A673 (cell line): ENCODE measurements around the gene PLAC8. TPM values are rescaled to one million over a fixed set of nuclear protein-coding genes. Genes with fewer than 3 reads are reported as not detected.

Experiments used
- Bru-seq: library from RNA; stranded (reverse); fragments of 400-500 nt; gene quantifications from one replicate; lab custom pipeline; 2021; lab: Mats Ljungman, UMichigan
- BruChase-seq, 2 experiments: library from RNA; stranded (reverse); fragments of 400-500 nt; gene quantifications; one replicate each; lab custom pipeline; 2021; lab: Mats Ljungman, UMichigan
- BruUV-seq: library from RNA; stranded (reverse); fragments of 400-500 nt; replicated peaks from 2 replicates; lab custom pipeline; 2021; lab: Mats Ljungman, UMichigan
- CTCF ChIA-PET: fragments of 300-600 bp; sonication (Branson Sonifier 250); formaldehyde crosslinking; loops from one replicate; lab custom pipeline; 2022; ENCODE audit warnings: antibody characterized with exemption; lab: Charles Lee
- POLR2A ChIA-PET: fragments of 300-600 bp; sonication (Branson Sonifier 250); formaldehyde crosslinking; loops from one replicate; lab custom pipeline; 2022; ENCODE audit warnings: antibody characterized with exemption; ENCODE audit not compliant: low non-redundant PET; lab: Charles Lee
- DNase-seq: peaks from one replicate; pipeline ENCODE4 v3.0.0-alpha.2; 2015; ENCODE audit warnings: low spot score
- H3K27ac ChIP-seq: fragments of 200-600 bp; sonication (generic); 2 replicates; pipeline ENCODE4 v1.5.1; 2016; ENCODE audit warnings: mixed run types, low read depth, mild to moderate bottlenecking, mixed read lengths, antibody characterized with exemption, low read length; ENCODE audit not compliant: poor library complexity, severe bottlenecking
- H3K27me3 ChIP-seq: fragments of 200-600 bp; sonication (generic); replicated peaks from 2 replicates; pipeline ENCODE4 v1.6.1; 2017; ENCODE audit warnings: mixed run types, low read depth, mild to moderate bottlenecking, mixed read lengths, antibody characterized with exemption, low read length; ENCODE audit not compliant: insufficient read depth, poor library complexity
- H3K36me3 ChIP-seq: fragments of 200-600 bp; sonication (generic); 2 replicates; pipeline ENCODE4 v1.6.1; 2016; ENCODE audit warnings: mixed run types, mild to moderate bottlenecking, mixed read lengths, antibody characterized with exemption, low read length; ENCODE audit not compliant: insufficient read depth, poor library complexity, severe bottlenecking
- H3K4me1 ChIP-seq: fragments of 200-600 bp; sonication (generic); 2 replicates; pipeline ENCODE4 v1.6.1; 2017; ENCODE audit warnings: mixed run types, mild to moderate bottlenecking, mixed read lengths, antibody characterized with exemption, low read length; ENCODE audit not compliant: insufficient read depth, poor library complexity, severe bottlenecking
- H3K4me3 ChIP-seq: fragments of 200-600 bp; sonication (generic); 2 replicates; pipeline ENCODE4 v1.5.1; 2016; ENCODE audit warnings: low read depth, mixed run types, mild to moderate bottlenecking, mixed read lengths, low read length; ENCODE audit not compliant: poor library complexity, severe bottlenecking
- H3K9me3 ChIP-seq: fragments of 200-600 bp; sonication (generic); 2 replicates; pipeline ENCODE4 v1.6.1; 2016; ENCODE audit warnings: mixed run types, low read depth, mild to moderate bottlenecking, mixed read lengths, antibody characterized with exemption, low read length; ENCODE audit not compliant: poor library complexity, severe bottlenecking
- EZH2 ChIP-seq: fragments of 200-600 bp; sonication (generic); IDR thresholded peaks from 2 replicates; pipeline ENCODE4 v1.6.1; 2017; ENCODE audit warnings: borderline replicate concordance, low read depth, mild to moderate bottlenecking, mixed read lengths, antibody characterized with exemption, low read length; ENCODE audit not compliant: poor library complexity, severe bottlenecking
- intact Hi-C: fragments of 100-400 bp; cut with micrococcal nuclease; formaldehyde crosslinking; loops from one replicate; pipeline ENCODE4 v1.10.0; 2022; ENCODE audit not compliant: unreplicated experiment
- long read RNA-seq: library from polyadenylated mRNA; stranded (forward); transcript quantifications from one replicate; pipeline ENCODE4 v2.0.0, GENCODE V29; 2022
- total RNA-seq: library from RNA; stranded (reverse); gene quantifications from 2 replicates; pipeline ENCODE4 v1.2.3, GENCODE V29; 2021
- TF ChIP-seq, protein P1 (sequence below): fragments of 300-800, 200-600 bp; sonication (generic); conservative IDR thresholded peaks from 2 replicates; pipeline ENCODE4 v1.5.1; 2017; ENCODE audit warnings: low read depth, mild to moderate bottlenecking, antibody characterized with exemption, low read length, moderate library complexity, mixed read lengths

The PLAC8 gene
- total RNA-seq (0.41 TPM in 1 of 2 replicates, not detected in the other), Bru-seq, nascent RNA (percentile 19 among the genes with signal in this experiment), BruChase-seq, experiment 1, labeled RNA remaining after a 2-hour chase (percentile 21 among the genes with signal in this experiment), BruChase-seq, experiment 2, labeled RNA remaining after a 6-hour chase (percentile 20 among the genes with signal in this experiment)
- long read RNA-seq: 0 reads

GRCh38 chr4:83114576-83114975 lies at the start of gene PLAC8:
TSS of gene PLAC8 (minus strand) at chr4:83114729. CDS start at chr4:83107921, 6,808 bp downstream.
- Histone ChIP-seq H3K4me1 (no peaks in the 10 kb centered on the region), H3K4me3 (no peak within 1 kb of the TSS), H3K27me3 (no peaks in the 10 kb centered on the region), H3K27ac (no peak within 1 kb of the TSS), H3K36me3 (no peaks in the 10 kb centered on the region), H3K9me3 (no peaks in the 10 kb centered on the region)
- POLR2A ChIA-PET: no interaction called here
- TF ChIP-seq EZH2: no peak
- TF ChIP-seq, protein P1, sequence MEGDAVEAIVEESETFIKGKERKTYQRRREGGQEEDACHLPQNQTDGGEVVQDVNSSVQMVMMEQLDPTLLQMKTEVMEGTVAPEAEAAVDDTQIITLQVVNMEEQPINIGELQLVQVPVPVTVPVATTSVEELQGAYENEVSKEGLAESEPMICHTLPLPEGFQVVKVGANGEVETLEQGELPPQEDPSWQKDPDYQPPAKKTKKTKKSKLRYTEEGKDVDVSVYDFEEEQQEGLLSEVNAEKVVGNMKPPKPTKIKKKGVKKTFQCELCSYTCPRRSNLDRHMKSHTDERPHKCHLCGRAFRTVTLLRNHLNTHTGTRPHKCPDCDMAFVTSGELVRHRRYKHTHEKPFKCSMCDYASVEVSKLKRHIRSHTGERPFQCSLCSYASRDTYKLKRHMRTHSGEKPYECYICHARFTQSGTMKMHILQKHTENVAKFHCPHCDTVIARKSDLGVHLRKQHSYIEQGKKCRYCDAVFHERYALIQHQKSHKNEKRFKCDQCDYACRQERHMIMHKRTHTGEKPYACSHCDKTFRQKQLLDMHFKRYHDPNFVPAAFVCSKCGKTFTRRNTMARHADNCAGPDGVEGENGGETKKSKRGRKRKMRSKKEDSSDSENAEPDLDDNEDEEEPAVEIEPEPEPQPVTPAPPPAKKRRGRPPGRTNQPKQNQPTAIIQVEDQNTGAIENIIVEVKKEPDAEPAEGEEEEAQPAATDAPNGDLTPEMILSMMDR: no peak
- CTCF ChIA-PET: no interaction called here
- intact Hi-C loops: no loop called here
- DNase-seq: no peak
- no TSS peak for BruUV-seq

- ChIA-PET POLR2A (no interaction called here), CTCF (no interaction called here)
- BruUV-seq: no TSS peak
- Histone ChIP-seq H3K4me1 (no peaks in the 10 kb centered on the region), H3K27ac (no peak overlapping the region), H3K36me3 (no peaks in the 10 kb centered on the region), H3K27me3 (no peaks in the 10 kb centered on the region), H3K4me3 (no peak overlapping the region), H3K9me3 (no peaks in the 10 kb centered on the region)
- intact Hi-C loops: no loop called here
- TF ChIP-seq, protein P1: no peak
- no peak for TF ChIP-seq EZH2
- no peak for DNase-seq
Observed at GRCh38 chr4:83153417-83153816, 38.9 kb upstream of the PLAC8 start.

DNA sequence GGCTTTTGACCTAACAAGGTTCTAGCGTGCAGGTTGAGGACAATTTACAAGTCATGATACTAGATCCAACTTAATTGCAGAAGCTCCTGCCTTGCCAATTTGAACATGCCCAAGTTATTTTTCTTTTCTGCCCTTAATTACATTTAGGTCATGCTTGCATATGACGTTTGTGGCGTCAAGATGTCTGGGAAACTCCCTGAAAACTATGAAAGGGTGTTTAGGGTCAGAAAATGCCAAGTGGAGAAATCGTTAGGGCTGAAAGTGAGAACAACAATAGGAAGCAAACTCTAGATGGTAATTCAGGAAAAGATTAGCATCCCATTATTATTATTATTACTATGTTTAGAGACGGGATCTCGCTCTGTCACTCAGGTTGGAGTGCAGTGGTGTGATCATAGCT lies 38.2 kb upstream of the PLAC8 start:
- ChIA-PET POLR2A (no interaction called here), CTCF (no interaction called here)
- no peaks in the 10 kb centered on the region for H3K36me3 ChIP-seq
- H3K4me1 ChIP-seq: no peaks in the 10 kb centered on the region
- TF ChIP-seq, protein P1: no peak
- no peak for TF ChIP-seq EZH2
- no peak overlapping the region for H3K4me3 ChIP-seq
- DNase-seq: no peak
- H3K9me3 ChIP-seq: no peaks in the 10 kb centered on the region
- H3K27ac ChIP-seq: no peak overlapping the region
- no peaks in the 10 kb centered on the region for H3K27me3 ChIP-seq
- no TSS peak for BruUV-seq
- intact Hi-C loops: no loop called here
